ENCODE results near the gene ZBTB25. TPM values are rescaled to one million over a fixed set of nuclear protein-coding genes. Genes with fewer than 3 reads are reported as not detected.
A peak's percentile ranks its signal among the peaks of the same experiment; 100 is the strongest.

ZBTB25 gene
- total and polyA plus RNA-seq, 2 donors (not counting 1 experiment from before 2014, with no cell fraction given): 7.2 to 9.2 TPM

DNA sequence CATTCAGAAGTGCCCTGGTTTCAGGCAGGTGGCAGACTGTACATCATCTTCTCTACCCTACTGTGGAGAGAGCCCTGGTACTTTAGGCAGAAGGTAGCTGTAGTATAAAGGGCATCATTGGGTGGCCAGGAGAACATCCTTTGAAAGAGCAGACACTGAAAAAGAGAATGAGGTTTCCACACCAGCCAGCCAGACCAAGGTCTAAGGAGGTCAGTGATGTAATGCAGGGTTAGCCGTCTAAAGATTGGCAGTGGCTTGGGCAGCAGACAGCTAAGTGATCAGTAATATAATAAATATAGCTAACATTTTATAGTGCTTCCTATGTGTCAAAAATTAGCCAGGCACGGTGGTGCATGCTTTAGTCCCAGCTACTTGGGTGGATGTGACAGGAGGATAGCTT, 12.0 kb downstream of the ZBTB25 start:
- Histone ChIP-seq H3K4me1 (ENCODE audit: control insufficient read depth, extremely low read depth, insufficient read depth, low read length) (no peaks in the 10 kb centered on the region), H3K27me3 (ENCODE audit: control insufficient read depth, insufficient read depth, low read length) (no peaks in the 10 kb centered on the region), H2AFZ (ENCODE audit: low read length) (no peak overlapping the region), H4K20me1 (ENCODE audit: control insufficient read depth, extremely low read depth, insufficient read depth, low read length) (no peaks in the 10 kb centered on the region), H3K79me2 (ENCODE audit: control insufficient read depth, insufficient read depth, low read length) (no peaks in the 10 kb centered on the region), H3K36me3 (ENCODE audit: control insufficient read depth, insufficient read depth, low read length) (peaks cover 6% of the 10 kb centered on the region), H3K27ac (ENCODE audit: insufficient read depth, low read length) (no peak overlapping the region), H3K4me2 (ENCODE audit: extremely low read depth, insufficient read depth, low read length) (no peak overlapping the region), H3K9ac (ENCODE audit: insufficient read depth, low read length) (no peak overlapping the region), H3K9me3 (ENCODE audit: control insufficient read depth, insufficient read depth, low read depth, low read length) (no peaks in the 10 kb centered on the region), H3K4me3 (replicated peaks in 1 of 4; ENCODE audit: control extremely low read depth in 1 of 4, insufficient read depth in 1 of 4, low read depth in 3 of 4, low read length in 4 of 4) (no peak overlapping the region)
- DNase-seq (ENCODE audit: low read depth in 2 of 2): no peak
- TF ChIP-seq EZH2 (IDR thresholded peaks at IDR 0.05; ENCODE audit: low read length, missing control alignments): no peak
- TF ChIP-seq, protein P1, sequence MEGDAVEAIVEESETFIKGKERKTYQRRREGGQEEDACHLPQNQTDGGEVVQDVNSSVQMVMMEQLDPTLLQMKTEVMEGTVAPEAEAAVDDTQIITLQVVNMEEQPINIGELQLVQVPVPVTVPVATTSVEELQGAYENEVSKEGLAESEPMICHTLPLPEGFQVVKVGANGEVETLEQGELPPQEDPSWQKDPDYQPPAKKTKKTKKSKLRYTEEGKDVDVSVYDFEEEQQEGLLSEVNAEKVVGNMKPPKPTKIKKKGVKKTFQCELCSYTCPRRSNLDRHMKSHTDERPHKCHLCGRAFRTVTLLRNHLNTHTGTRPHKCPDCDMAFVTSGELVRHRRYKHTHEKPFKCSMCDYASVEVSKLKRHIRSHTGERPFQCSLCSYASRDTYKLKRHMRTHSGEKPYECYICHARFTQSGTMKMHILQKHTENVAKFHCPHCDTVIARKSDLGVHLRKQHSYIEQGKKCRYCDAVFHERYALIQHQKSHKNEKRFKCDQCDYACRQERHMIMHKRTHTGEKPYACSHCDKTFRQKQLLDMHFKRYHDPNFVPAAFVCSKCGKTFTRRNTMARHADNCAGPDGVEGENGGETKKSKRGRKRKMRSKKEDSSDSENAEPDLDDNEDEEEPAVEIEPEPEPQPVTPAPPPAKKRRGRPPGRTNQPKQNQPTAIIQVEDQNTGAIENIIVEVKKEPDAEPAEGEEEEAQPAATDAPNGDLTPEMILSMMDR (conservative IDR thresholded peaks at IDR 0.05 in 1 of 2, IDR thresholded peaks at IDR 0.05 in 1 of 2; ENCODE audit: low read depth in 1 of 2, low read length in 2 of 2): no peak

DNA sequence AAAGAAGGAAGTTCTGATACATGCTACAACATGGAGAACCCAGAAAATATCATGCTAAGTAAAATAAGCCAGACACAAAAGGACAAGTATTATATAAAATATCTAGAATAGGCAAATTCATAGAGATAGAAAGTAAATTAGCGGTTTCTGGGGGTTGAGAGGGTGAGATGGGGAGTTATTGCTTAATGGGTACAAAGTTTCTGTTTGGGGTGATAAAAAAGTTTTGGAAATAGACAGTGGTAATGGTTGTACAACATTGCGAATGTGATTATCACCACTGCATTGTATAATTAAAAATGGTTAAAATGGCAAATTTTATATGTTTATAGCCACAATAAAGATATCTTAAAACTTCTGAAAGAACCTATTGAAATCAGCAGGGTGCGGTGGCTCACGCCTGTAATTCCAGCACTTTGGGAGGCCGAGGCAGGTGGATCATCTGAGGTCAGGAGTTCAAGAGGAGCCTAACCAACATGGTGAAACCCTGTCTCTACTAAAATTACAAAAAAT, 15.0 kb downstream of the ZBTB25 start:
- Histone ChIP-seq H3K4me2 (ENCODE audit: extremely low read depth, insufficient read depth, low read length) (no peak overlapping the region), H3K4me1 (ENCODE audit: control insufficient read depth, extremely low read depth, insufficient read depth, low read length) (no peaks in the 10 kb centered on the region), H3K27me3 (ENCODE audit: control insufficient read depth, insufficient read depth, low read length) (no peaks in the 10 kb centered on the region), H3K9ac (ENCODE audit: insufficient read depth, low read length) (no peak overlapping the region), H3K9me3 (ENCODE audit: control insufficient read depth, insufficient read depth, low read depth, low read length) (no peaks in the 10 kb centered on the region), H4K20me1 (ENCODE audit: control insufficient read depth, extremely low read depth, insufficient read depth, low read length) (no peaks in the 10 kb centered on the region), H3K27ac (ENCODE audit: insufficient read depth, low read length) (no peak overlapping the region), H3K79me2 (ENCODE audit: control insufficient read depth, insufficient read depth, low read length) (no peaks in the 10 kb centered on the region), H2AFZ (ENCODE audit: low read length) (no peak overlapping the region), H3K4me3 (replicated peaks in 1 of 4; ENCODE audit: control extremely low read depth in 1 of 4, insufficient read depth in 1 of 4, low read depth in 3 of 4, low read length in 4 of 4) (no peak overlapping the region), H3K36me3 (ENCODE audit: control insufficient read depth, insufficient read depth, low read length) (peaks cover 6% of the 10 kb centered on the region)
- no peak for TF ChIP-seq EZH2 (IDR thresholded peaks at IDR 0.05; ENCODE audit: low read length, missing control alignments)
- TF ChIP-seq, protein P1 (conservative IDR thresholded peaks at IDR 0.05 in 1 of 2, IDR thresholded peaks at IDR 0.05 in 1 of 2; ENCODE audit: low read depth in 1 of 2, low read length in 2 of 2): no peak
- no peak for DNase-seq (ENCODE audit: low read depth in 2 of 2)

GRCh38 chr14:64478634-64479250, 24.9 kb downstream of the ZBTB25 start:
- Histone ChIP-seq H3K27ac (ENCODE audit: insufficient read depth, low read length) (no peak overlapping the region), H3K9ac (ENCODE audit: insufficient read depth, low read length) (no peak overlapping the region), H3K27me3 (ENCODE audit: control insufficient read depth, insufficient read depth, low read length) (no peaks in the 10 kb centered on the region), H3K36me3 (ENCODE audit: control insufficient read depth, insufficient read depth, low read length) (no peaks in the 10 kb centered on the region), H3K4me2 (ENCODE audit: extremely low read depth, insufficient read depth, low read length) (no peak overlapping the region), H3K4me3 (replicated peaks in 1 of 4; ENCODE audit: control extremely low read depth in 1 of 4, insufficient read depth in 1 of 4, low read depth in 3 of 4, low read length in 4 of 4) (no peak overlapping the region), H3K79me2 (ENCODE audit: control insufficient read depth, insufficient read depth, low read length) (no peaks in the 10 kb centered on the region), H3K9me3 (ENCODE audit: control insufficient read depth, insufficient read depth, low read depth, low read length) (no peaks in the 10 kb centered on the region), H2AFZ (ENCODE audit: low read length) (no peak overlapping the region), H3K4me1 (ENCODE audit: control insufficient read depth, extremely low read depth, insufficient read depth, low read length) (no peaks in the 10 kb centered on the region), H4K20me1 (ENCODE audit: control insufficient read depth, extremely low read depth, insufficient read depth, low read length) (no peaks in the 10 kb centered on the region)
- TF ChIP-seq EZH2 (IDR thresholded peaks at IDR 0.05; ENCODE audit: low read length, missing control alignments): no peak
- TF ChIP-seq, protein P1 (conservative IDR thresholded peaks at IDR 0.05 in 1 of 2, IDR thresholded peaks at IDR 0.05 in 1 of 2; ENCODE audit: low read depth in 1 of 2, low read length in 2 of 2): peak in 1 of 2 donors; percentile 36
- peak; percentile 11 to 52 for DNase-seq (ENCODE audit: low read depth in 2 of 2)
